ENCODE results near the gene LARGE1.
"Not testable (repeated sequence)": the region's sequence is repeated elsewhere in the genome, so short reads cannot be mapped to it uniquely, and the experiment has no call there.

LARGE1 gene

GRCh38 chr22:33461245-33461644 is 459.0 kb downstream of the LARGE1 start:
- not testable (repeated sequence) for DNase-seq

DNA sequence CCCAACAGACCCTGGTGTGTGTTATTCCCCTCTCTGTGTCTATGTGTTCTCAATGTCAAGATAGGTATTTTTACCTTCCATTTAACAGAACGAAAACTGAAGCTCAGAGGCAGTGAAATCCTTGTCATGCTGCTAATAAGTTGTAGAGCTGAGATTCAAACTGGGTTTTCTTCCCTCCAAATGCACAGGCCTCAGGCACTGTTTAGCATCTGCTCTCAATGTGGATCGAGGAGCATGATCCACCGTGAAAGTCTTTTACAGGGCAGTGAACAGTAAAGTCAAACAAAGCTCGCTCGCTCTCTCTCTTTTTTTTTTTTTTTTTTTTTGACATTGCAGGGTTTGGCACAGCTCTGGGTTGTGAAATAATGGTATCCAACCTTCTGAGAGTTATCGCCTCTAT is 461.1 kb downstream of the LARGE1 start:
- no peak for DNase-seq

- no peak for DNase-seq
Measured at GRCh38 chr22:33456511-33456910, 463.8 kb downstream of the LARGE1 start.

- no peak for DNase-seq
Measured at GRCh38 chr22:33455036-33455435, 465.2 kb downstream of the LARGE1 start.

DNA sequence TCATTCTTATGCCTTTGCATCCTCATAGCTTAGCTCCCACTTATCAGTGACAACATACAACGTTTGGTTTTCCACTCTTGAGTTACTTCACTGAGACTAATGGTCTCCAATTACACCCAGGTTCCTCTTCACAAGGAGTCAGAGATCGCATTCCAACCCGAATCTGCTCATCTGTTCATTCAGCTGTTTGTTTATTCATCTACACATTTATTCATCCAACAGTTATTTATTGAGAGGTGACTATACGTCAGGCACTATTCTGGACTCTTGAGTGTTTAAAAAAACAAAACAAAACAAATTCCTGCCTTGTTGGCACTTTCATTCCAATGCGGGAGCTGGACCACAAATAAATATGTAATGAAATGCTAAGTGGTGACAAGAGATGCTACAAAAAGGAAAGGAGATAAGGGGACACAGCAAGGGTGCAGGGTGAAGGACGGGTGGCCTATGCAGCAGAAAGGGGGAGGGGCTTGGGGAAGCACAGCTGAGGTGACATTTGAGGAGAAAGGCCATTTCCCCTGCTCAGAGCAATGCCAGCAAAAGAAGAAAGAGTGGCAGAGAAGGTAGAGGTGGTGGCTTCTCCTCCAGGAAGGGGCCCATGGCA is 468.3 kb downstream of the LARGE1 start:
- DNase-seq = no peak

GRCh38 chr22:33450756-33451155 is 469.5 kb downstream of the LARGE1 start:
- DNase-seq = no peak

DNA sequence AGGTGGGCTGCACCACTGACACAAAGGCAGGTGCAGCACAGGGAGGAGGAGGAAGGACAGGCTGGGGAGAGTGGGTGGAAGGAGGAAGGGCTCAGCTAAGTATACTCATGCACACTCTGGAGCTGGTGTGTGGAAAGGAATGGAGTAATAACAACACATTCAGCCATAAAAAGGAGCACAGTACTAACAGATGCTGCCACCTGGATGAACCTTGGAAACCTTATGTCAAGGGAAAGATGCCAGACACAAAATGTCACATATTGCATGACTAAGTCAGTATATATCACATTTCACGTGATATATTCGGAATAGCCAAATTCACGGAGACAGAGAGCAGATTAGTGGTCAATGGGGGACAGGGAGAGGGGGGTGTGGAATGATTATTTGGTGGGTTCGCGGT is 472.5 kb downstream of the LARGE1 start:
- DNase-seq = no peak

- no peak for DNase-seq
Measured at GRCh38 chr22:33443683-33444082, 476.6 kb downstream of the LARGE1 start.

- no peak for DNase-seq
Measured at GRCh38 chr22:33440756-33441155, 479.5 kb downstream of the LARGE1 start.

- DNase-seq = no peak
Measured at GRCh38 chr22:33438273-33438672, 482.0 kb downstream of the LARGE1 start.

DNA sequence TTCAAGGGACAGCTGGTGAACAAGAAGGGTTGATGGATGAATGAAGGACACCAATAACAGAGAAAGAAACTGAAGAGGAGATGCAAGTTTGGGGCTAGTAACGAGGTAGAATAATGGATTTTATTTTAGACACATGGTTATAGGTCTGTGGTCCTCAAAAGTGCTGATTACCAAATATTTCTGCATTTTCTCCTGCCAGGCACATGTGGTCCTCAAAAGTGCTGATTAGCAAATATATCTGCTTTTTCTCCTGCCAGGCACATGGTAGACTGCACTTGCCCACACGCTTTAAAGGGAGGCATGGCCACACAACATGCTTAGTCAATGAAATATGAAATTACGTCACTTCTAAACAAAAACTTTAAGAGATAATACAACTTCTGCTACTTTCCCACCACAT is 489.0 kb downstream of the LARGE1 start:
- DNase-seq = no peak

GRCh38 chr22:33429281-33429680 is 491.0 kb downstream of the LARGE1 start:
- no peak for DNase-seq

- DNase-seq = no peak
Measured at GRCh38 chr22:33427461-33427860, 492.8 kb downstream of the LARGE1 start.

- DNase-seq = no peak
Measured at GRCh38 chr22:33426451-33426850, 493.8 kb downstream of the LARGE1 start.

DNA sequence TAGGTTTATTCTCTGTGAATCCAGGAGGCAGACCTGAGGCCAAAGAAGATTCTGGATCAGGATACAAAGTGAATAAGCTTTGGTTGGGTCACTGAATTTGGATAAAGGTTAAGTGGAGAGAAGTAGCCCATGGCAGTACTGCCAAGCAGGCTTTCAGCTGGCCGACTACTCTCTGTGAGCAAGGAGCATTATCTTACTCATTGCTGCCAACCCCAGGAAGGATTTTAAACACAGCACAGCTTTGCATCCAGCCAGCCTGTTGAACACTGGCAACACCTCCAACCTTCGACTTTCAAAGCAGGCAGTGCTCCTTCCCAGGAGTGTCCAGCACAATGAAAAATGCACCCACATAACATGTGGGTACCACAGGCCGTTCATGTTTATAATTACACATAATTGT is 498.4 kb downstream of the LARGE1 start:
- DNase-seq = no peak

- no peak for DNase-seq
Measured at GRCh38 chr22:33418484-33418883, 501.8 kb downstream of the LARGE1 start.

DNA sequence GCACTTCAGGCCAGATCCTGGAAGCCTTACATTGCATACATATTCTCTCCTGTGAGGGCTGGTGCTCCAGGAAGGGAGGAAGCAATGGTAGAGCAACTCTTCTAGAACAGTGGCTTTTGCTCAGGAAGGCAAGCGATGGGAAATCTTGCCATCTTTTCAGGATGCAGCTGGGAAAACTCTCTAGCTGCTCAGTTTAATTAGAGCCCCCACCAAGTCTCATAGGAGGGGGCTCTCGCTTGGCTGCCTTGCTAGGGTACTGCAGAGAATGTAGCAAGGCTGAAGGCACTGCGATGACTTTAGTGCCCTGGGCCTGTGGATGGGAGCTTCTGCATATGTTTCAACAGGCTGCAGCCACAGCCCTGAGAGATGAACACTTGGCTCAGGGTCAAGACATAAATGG is 504.9 kb downstream of the LARGE1 start:
- no peak for DNase-seq

GRCh38 chr22:33409079-33409478 is 511.2 kb downstream of the LARGE1 start:
- no peak for DNase-seq

- DNase-seq = no peak
Measured at GRCh38 chr22:33405194-33405593, 515.1 kb downstream of the LARGE1 start.

DNA sequence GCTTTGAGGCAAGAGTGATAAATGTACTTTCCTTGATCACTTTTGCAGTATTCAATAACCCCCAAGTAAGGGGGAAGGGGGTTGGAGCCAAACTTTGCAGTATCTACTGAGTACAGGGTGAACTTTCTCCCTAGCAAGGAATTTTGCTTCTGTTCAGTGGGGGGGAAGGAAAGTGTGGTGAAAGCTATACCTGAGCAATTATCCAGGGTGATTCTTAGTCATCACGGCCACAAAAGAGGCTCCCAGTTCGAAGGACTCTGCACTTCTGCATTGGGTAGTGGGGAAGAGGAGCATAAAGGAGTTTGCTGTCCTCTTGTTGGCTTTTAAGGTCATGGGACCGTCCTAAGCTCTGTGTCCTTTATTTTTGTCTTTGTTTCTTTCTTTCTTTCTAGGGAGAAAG is 515.6 kb downstream of the LARGE1 start:
- DNase-seq = no peak

DNA sequence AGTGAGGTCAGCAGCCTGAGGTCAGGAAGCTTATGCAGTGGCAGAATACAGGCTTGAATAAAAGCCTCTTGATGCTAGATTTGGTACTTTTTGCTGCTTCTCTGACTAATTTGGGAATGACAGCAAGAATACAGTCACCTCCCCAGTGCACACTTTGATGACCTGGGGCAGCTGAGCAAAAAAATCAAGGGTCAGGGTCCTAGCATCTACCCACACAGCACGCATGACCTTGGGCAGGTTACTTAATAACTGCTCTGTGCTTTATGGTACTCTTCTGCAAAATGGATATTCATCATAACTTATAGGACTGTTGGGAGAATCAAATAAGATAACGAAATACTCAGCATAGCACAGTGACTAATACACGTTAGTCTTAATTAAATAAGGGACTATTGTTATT is 518.0 kb downstream of the LARGE1 start:
- DNase-seq = no peak

DNA sequence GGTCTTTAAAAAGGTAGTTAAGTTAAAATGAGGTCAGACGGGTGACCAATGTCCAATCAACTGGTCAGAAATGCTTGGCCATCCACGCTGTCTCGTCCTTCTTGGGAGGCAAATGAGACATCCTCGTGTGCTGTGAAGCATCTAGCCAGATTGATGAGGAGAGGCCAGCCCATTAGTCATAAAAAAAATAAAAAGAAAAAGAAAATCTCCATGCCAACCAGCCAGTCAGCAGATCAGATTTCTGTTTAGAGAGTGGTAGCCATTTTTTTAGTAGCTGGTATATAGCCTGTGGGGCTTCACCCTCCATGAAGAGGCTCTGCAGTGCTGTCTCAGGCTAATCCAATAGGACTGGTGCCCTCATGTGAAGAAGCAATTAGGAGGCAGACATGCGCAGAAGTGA is 519.0 kb downstream of the LARGE1 start:
- no peak for DNase-seq

DNA sequence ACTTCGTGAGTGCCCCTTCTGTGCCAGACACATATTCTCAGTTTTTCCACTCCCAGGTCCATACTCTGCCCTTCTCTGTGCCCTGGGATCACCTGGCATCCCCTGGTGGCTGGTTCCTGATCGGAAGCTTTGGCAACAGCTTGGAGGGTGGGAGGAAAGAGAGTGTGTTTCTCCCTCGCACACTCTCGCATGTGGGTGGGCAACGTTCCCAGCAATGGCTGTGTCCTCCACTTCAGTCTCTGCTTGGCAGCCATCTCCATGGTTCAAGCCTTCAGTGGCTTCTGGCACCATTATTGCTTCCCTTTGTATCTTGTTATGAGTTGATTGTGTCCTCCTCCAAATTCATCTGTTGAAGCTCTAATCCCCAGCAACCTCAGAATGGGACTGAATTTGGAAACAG is 519.4 kb downstream of the LARGE1 start:
- DNase-seq = no peak

GRCh38 chr22:33400061-33400840 is 520.0 kb downstream of the LARGE1 start:
- no peak for DNase-seq

DNA sequence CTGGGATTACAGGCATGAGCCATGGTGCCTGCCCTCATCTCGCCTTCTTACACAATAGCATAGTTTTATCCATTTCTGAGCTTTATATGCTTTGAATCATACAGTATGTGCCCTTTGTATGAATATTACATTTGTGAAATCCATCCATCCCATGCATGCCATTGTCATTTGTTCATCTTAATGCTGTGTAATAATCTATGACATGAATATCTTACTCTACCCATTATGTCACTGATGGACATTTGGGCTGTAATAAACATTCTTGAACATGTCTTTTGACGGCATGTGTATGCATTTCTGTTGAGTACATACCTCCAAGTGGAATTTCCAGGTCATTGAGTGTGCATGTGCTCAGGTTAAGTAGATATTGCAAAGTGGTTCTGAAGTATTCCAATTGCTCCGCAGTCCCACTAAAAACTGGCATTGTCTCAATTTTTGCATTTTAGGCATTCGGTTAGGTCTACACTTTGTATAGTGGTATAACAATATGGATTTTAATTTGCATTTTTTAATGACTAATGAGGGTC is 522.8 kb downstream of the LARGE1 start:
- no peak for DNase-seq
